Measurements from ENCODE around the gene PILRA.

- no peak for TF ChIP-seq CTCF (IDR thresholded peaks at IDR 0.05)
- TF ChIP-seq POLR2A (IDR thresholded peaks at IDR 0.05): no peak
Observed at GRCh38 chr7:100369105-100369504, 4.2 kb upstream of the PILRA start.

Data from uterus (tissue), 2 donors.